Stomach (tissue), 4 donors: ENCODE data around the gene INPP5A.

ENCODE experiments used
- CTCF ChIP-seq, 7 experiments: fragments of 450-650 bp in 4 of 7; fragments of 200-600 bp in 3 of 7; sonication (generic) in 3 of 7; IDR thresholded peaks; one replicate each; pipeline ENCODE4 v1.5.1; 2016 to 2019; ENCODE audit warnings: antibody characterized with exemption in 7 of 7, control low read depth in 2 of 7, mild to moderate bottlenecking in 1 of 7
- EP300 ChIP-seq: sonication (generic); formaldehyde crosslinking; IDR thresholded peaks from one replicate; pipeline ENCODE4 v1.6.1; 2017; ENCODE audit warnings: antibody characterized with exemption
- POLR2AphosphoS5 ChIP-seq, 3 donors: sonication (generic); formaldehyde crosslinking; IDR thresholded peaks; one replicate each; pipeline ENCODE4 v1.6.1; 2016; ENCODE audit warnings: antibody characterized with exemption in 3 of 3

DNA sequence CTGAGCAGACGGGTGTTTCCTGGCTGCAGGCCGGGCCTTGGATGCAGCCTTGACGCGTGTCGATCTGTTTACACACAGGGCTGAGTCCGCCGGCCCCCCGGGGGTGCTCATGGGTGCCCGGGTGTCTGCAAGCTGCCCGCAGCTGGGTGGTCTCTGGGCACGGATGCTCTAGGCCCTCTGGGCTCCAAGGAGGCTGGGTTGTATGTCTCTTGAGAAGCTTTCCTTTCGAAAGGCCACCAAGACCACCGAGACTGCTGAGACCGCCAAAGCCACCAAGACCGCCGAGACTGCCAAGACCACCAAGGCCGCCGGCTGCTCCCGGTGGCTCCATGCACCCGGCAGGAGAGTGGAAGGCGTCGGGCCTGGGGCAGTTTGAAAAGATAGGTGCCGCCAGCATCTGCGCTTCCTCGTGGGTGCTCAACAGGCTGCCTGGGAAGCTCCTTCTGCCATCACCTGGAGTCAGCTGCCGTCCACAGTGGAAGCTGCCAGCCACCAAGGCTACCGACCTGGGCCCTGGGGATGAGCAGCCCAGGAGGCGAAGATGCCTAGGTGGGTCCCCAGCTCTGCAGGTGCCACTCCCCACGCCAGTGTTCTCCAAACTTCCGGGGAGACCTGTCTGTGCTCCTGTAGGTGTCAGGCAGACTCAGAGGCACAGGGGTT is 121.1 kb downstream of the INPP5A start:
- TF ChIP-seq CTCF (IDR thresholded peaks at IDR 0.05) (no peak), POLR2AphosphoS5 (IDR thresholded peaks at IDR 0.05) (no peak), EP300 (no peak)
